HepG2 (cell line): Measurements from ENCODE around the gene SLC25A17. TPM values are rescaled to one million over a fixed set of nuclear protein-coding genes. Genes with fewer than 3 reads are reported as not detected.

Experiments used
- ATAC-seq: fragments of 200-7000 bp; cut with Tn5 transposase; 3 replicates; pipeline ENCODE4 v1.9.1; 2020; ENCODE audit warnings: mild to moderate bottlenecking, moderate library complexity
- BruUV-seq: library from RNA; stranded (reverse); fragments of 400-500 nt; replicated peaks from 2 replicates; lab custom pipeline; 2021; lab: Mats Ljungman, UMichigan
- CTCF ChIA-PET: fragments of 300-600 bp; formaldehyde crosslinking; extraction: SDS; loops from one replicate; lab custom pipeline; 2021; ENCODE audit warnings: low total read pairs, inconsistent platforms, low intra/inter-chr PET ratio; lab: Yijun Ruan, JAX
- POLR2A ChIA-PET: fragments of 350-600 bp; sonication (Branson Sonifier 250); formaldehyde crosslinking; loops from one replicate; lab custom pipeline; 2020; ENCODE audit warnings: antibody characterized with exemption, inconsistent platforms; lab: Yijun Ruan, JAX
- DNase-seq: peaks from one replicate; pipeline ENCODE4 v3.0.0-alpha.2; 2015; ENCODE audit warnings: low spot score
- FAIRE-seq: peaks from 3 replicates; lab custom pipeline; 2011; peaks lifted over from hg19 to GRCh38; lab: Jason Lieb, UNC
- H2AFZ ChIP-seq: one replicate; pipeline ENCODE4 v1.6.1; 2011; ENCODE audit warnings: low read length, inconsistent platforms
- H3K27ac ChIP-seq: fragments of 300-600 bp; 3 replicates; pipeline ENCODE4 v1.8.0; 2011; ENCODE audit warnings: mixed run types, mild to moderate bottlenecking, mixed read lengths, low read length, inconsistent platforms; ENCODE audit not compliant: insufficient read depth; ENCODE audit errors: extremely low read length
- H3K27me3 ChIP-seq, 2 experiments: fragments of 200-600 bp in 1 of 2; 2 replicates in 1 of 2; 3 replicates in 1 of 2; pipeline versions ENCODE4 v1.6.0 to v1.8.0; 2011; ENCODE audit warnings: low read length in 2 of 2, mild to moderate bottlenecking in 2 of 2, moderate library complexity in 2 of 2, inconsistent platforms in 1 of 2; ENCODE audit not compliant: insufficient read depth in 2 of 2, control insufficient read depth in 1 of 2
- H3K36me3 ChIP-seq, 2 experiments: fragments of 200-600 bp in 1 of 2; replicated peaks in 1 of 2; 2 replicates in 1 of 2; 3 replicates in 1 of 2; pipeline versions ENCODE4 v1.5.1 to v1.8.0; 2011; ENCODE audit warnings: low read length in 2 of 2, inconsistent platforms in 1 of 2; ENCODE audit not compliant: insufficient read depth in 2 of 2, control insufficient read depth in 1 of 2
- H3K4me1 ChIP-seq: 2 replicates; pipeline ENCODE4 v1.5.1; 2012; ENCODE audit warnings: low read length, inconsistent platforms; ENCODE audit not compliant: insufficient read depth
- H3K4me2 ChIP-seq: 2 replicates; pipeline ENCODE4 v1.6.0; 2011; ENCODE audit warnings: low read depth, low read length, inconsistent platforms
- H3K4me3 ChIP-seq, 3 experiments: fragments of 200-600 bp in 1 of 3; sonication (generic), shearing (Covaris generic) in 1 of 3; replicated peaks in 1 of 3; 2 replicates each; pipeline ENCODE4 v1.5.1; 2011 to 2016; ENCODE audit warnings: low read length in 3 of 3, inconsistent platforms in 2 of 3, low read depth in 2 of 3, mild to moderate bottlenecking in 2 of 3, control low read depth in 1 of 3, mixed read lengths in 1 of 3; ENCODE audit not compliant: insufficient read depth in 1 of 3
- H3K79me2 ChIP-seq: one replicate; pipeline ENCODE4 v1.6.1; 2011; ENCODE audit warnings: low read length, inconsistent platforms; ENCODE audit not compliant: insufficient read depth
- H3K9ac ChIP-seq: 2 replicates; pipeline ENCODE4 v1.6.0; 2011; ENCODE audit warnings: mild to moderate bottlenecking, low read depth, low read length, inconsistent platforms; ENCODE audit not compliant: insufficient read depth
- H3K9me3 ChIP-seq: 2 replicates; pipeline ENCODE4 v1.5.1; 2012; ENCODE audit warnings: mild to moderate bottlenecking, low read length
- H4K20me1 ChIP-seq: 2 replicates; pipeline ENCODE4 v1.6.0; 2011; ENCODE audit warnings: inconsistent platforms, mild to moderate bottlenecking, low read length, moderate library complexity; ENCODE audit not compliant: insufficient read depth
- HNRNPK ChIP-seq: fragments of 200-400 bp; formaldehyde crosslinking; IDR thresholded peaks from 2 replicates; pipeline ENCODE4 v1.6.1; 2018; ENCODE audit warnings: low read length, low read depth, moderate library complexity, mild to moderate bottlenecking; ENCODE audit not compliant: poor library complexity, severe bottlenecking
- KAT7 ChIP-seq: IDR thresholded peaks from 2 replicates; pipeline ENCODE4 v1.6.1; 2018; ENCODE audit warnings: borderline replicate concordance, missing compliant biosample characterization
- NR2F1 ChIP-seq, 2 experiments: fragments of 450-650 bp in 1 of 2; formaldehyde crosslinking in 1 of 2; IDR thresholded peaks; 2 replicates each; pipeline versions ENCODE4 v1.5.0 to v1.6.1; 2016 to 2020; ENCODE audit warnings: mild to moderate bottlenecking in 1 of 2, missing compliant biosample characterization in 1 of 2, missing genetic modification reagents in 1 of 2, moderate library complexity in 1 of 2
- SMAD1 ChIP-seq: sonication (generic); formaldehyde crosslinking; IDR thresholded peaks from 2 replicates; pipeline ENCODE4 v1.4.0; 2020; ENCODE audit warnings: missing genetic modification reagents, low read depth, mild to moderate bottlenecking, borderline replicate concordance
- TEAD2 ChIP-seq: sonication (generic); formaldehyde crosslinking; IDR thresholded peaks from 2 replicates; pipeline ENCODE4 v1.9.0; 2021; ENCODE audit warnings: missing genetic modification reagents
- U2AF1 ChIP-seq: fragments of 200-400 bp; formaldehyde crosslinking; optimal IDR thresholded peaks from 2 replicates; pipeline ENCODE3; 2017; ENCODE audit warnings: mild to moderate bottlenecking, low read depth, low read length
- ZFP36 ChIP-seq: fragments of 150-350 bp; IDR thresholded peaks from 2 replicates; pipeline ENCODE4 v1.6.1; 2018; ENCODE audit warnings: borderline replicate concordance, low read length, low read depth; ENCODE audit not compliant: partially characterized antibody
- ZNF160 ChIP-seq: sonication (generic); formaldehyde crosslinking; IDR thresholded peaks from 2 replicates; pipeline ENCODE4 v1.8.0; 2022; ENCODE audit warnings: mild to moderate bottlenecking, inconsistent platforms, missing genetic modification reagents
- ZNF232 ChIP-seq: sonication (generic); formaldehyde crosslinking; IDR thresholded peaks from 2 replicates; pipeline ENCODE4 v1.4.0; 2020; ENCODE audit warnings: missing genetic modification reagents, borderline replicate concordance
- ZNF24 ChIP-seq: fragments of 450-650 bp; IDR thresholded peaks from 2 replicates; pipeline ENCODE4 v1.6.1; 2017; ENCODE audit warnings: antibody characterized with exemption, mild to moderate bottlenecking
- ZNF605 ChIP-seq: sonication (generic); formaldehyde crosslinking; IDR thresholded peaks from 2 replicates; pipeline ENCODE4 v1.8.0; 2022; ENCODE audit warnings: mild to moderate bottlenecking, missing genetic modification reagents
- ZNF644 ChIP-seq: IDR thresholded peaks from 2 replicates; pipeline ENCODE4 v1.6.1; 2016; ENCODE audit warnings: low read depth
- ZNF703 ChIP-seq: sonication (generic); formaldehyde crosslinking; IDR thresholded peaks from 2 replicates; pipeline ENCODE4 v1.5.1; 2020; ENCODE audit warnings: missing genetic modification reagents, mild to moderate bottlenecking, moderate library complexity, borderline replicate concordance
- in situ Hi-C: cut with HindIII; loops from 2 replicates; pipeline ENCODE4 v1.10.0; 2017; ENCODE audit warnings: low pct_unique_long_range_greater_than_20kb; ENCODE audit not compliant: extremely low pct_ligation_motif_present
- intact Hi-C: fragments of 100-400 bp; cut with micrococcal nuclease; formaldehyde crosslinking; loops from one replicate; pipeline ENCODE4 v1.10.0; 2022; ENCODE audit not compliant: unreplicated experiment
- polyA plus RNA-seq, 8 experiments: library from polyadenylated mRNA; depleted of rRNA in 3 of 8; stranded (reverse) in 7 of 8; unstranded in 1 of 8; fragments of >200 nt; fragmentation: Illumina TruSeq in 4 of 8; extraction: Trizol in 4 of 8; gene quantifications; 2 replicates each; pipeline versions ENCODE4 v1.2.1 to v1.2.3, GENCODE V29; 2011 to 2016; ENCODE audit warnings: low read depth in 4 of 8, missing spikeins in 1 of 8, mixed read lengths in 1 of 8; ENCODE audit not compliant: insufficient read depth in 1 of 8
- total RNA-seq, 5 experiments: library from RNA; depleted of rRNA; stranded (reverse); fragments of >200 nt; fragmentation: Illumina TruSeq; extraction: Trizol; gene quantifications; 2 replicates each; pipeline ENCODE4 v1.2.3, GENCODE V29; 2016; ENCODE audit warnings: low read depth in 1 of 5
- TF ChIP-seq, protein P1 (sequence below): sonication (generic); formaldehyde crosslinking; IDR thresholded peaks from 2 replicates; pipeline ENCODE4 v1.4.0; 2020; ENCODE audit warnings: mild to moderate bottlenecking, missing genetic modification reagents
- TF ChIP-seq, protein P2 (sequence below): sonication (generic); formaldehyde crosslinking; IDR thresholded peaks from 2 replicates; pipeline ENCODE4 v1.4.0; 2020; ENCODE audit warnings: missing genetic modification reagents

SLC25A17 gene
- total and polyA plus RNA-seq, 2 of the 13 experiments (the other 11 are each of a cell fraction or from before 2014, with no cell fraction given), result 15.7 to 27.9 TPM

DNA sequence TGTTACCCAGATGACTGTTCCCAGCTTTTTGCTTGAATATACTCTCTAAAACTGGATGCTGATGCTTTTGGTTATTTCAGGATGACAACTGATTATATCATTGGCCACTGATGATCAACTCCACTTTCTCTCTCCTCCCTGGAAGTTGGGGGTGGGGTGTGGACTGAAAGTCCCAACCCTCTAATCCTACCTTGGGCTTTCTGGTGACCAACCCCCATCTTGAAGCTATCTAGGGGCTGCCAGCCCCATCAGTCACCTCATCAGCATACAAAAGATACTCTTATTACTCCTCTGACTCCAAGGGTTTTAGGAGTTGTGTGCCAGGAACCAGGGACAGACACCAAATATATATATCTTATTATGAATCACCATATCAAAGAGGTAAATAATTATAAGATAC is 69.3 kb downstream of the SLC25A17 start:
- Histone ChIP-seq H3K36me3 (no peaks in the 10 kb centered on the region), H3K9ac (no peak overlapping the region), H3K27me3 (peaks cover 0 to 10% of the 10 kb centered on the region in 2 experiments; a peak in 1 of 5 replicates), H3K4me1 (no peaks in the 10 kb centered on the region), H3K27ac (no peak overlapping the region), H2AFZ (no peak overlapping the region), H4K20me1 (no peaks in the 10 kb centered on the region), H3K79me2 (no peaks in the 10 kb centered on the region), H3K4me2 (no peak overlapping the region), H3K4me3 (no peak overlapping the region), H3K9me3 (peaks cover 5% of the 10 kb centered on the region)
- POLR2A ChIA-PET, result no interaction called here
- BruUV-seq, result no TSS peak
- no peak for ATAC-seq
- intact Hi-C loops (no loop called here), in situ Hi-C loops (no loop called here)
- no peak for DNase-seq
- no peak for FAIRE-seq
- CTCF ChIA-PET, result no interaction called here
- TF ChIP-seq ZNF703 (CRISPR knock-in tag), result no peak
- no peak for TF ChIP-seq ZNF160 (CRISPR knock-in tag)
- TF ChIP-seq NR2F1 (CRISPR knock-in tag; IDR thresholded peaks at IDR 0.05), result no peak
- TF ChIP-seq, protein P1, sequence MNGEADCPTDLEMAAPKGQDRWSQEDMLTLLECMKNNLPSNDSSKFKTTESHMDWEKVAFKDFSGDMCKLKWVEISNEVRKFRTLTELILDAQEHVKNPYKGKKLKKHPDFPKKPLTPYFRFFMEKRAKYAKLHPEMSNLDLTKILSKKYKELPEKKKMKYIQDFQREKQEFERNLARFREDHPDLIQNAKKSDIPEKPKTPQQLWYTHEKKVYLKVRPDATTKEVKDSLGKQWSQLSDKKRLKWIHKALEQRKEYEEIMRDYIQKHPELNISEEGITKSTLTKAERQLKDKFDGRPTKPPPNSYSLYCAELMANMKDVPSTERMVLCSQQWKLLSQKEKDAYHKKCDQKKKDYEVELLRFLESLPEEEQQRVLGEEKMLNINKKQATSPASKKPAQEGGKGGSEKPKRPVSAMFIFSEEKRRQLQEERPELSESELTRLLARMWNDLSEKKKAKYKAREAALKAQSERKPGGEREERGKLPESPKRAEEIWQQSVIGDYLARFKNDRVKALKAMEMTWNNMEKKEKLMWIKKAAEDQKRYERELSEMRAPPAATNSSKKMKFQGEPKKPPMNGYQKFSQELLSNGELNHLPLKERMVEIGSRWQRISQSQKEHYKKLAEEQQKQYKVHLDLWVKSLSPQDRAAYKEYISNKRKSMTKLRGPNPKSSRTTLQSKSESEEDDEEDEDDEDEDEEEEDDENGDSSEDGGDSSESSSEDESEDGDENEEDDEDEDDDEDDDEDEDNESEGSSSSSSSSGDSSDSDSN, result no peak
- TF ChIP-seq SMAD1 (CRISPR knock-in tag), result no peak
- TF ChIP-seq, protein P2, sequence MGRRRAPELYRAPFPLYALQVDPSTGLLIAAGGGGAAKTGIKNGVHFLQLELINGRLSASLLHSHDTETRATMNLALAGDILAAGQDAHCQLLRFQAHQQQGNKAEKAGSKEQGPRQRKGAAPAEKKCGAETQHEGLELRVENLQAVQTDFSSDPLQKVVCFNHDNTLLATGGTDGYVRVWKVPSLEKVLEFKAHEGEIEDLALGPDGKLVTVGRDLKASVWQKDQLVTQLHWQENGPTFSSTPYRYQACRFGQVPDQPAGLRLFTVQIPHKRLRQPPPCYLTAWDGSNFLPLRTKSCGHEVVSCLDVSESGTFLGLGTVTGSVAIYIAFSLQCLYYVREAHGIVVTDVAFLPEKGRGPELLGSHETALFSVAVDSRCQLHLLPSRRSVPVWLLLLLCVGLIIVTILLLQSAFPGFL (CRISPR knock-in tag), result no peak
- TF ChIP-seq U2AF1, result no peak
- TF ChIP-seq TEAD2 (CRISPR knock-in tag), result no peak
- TF ChIP-seq ZNF644 (CRISPR knock-in tag), result no peak
- TF ChIP-seq KAT7 (CRISPR knock-in tag), result no peak
- TF ChIP-seq HNRNPK, result no peak
- TF ChIP-seq ZNF24, result no peak
- TF ChIP-seq ZFP36, result no peak
- no peak for TF ChIP-seq ZNF232 (CRISPR knock-in tag)
- TF ChIP-seq ZNF605 (CRISPR knock-in tag), result no peak
